ENCODE measurements around the gene ETV7.

- TF ChIP-seq CTCF (IDR thresholded peaks at IDR 0.05) (no peak), POLR2A (IDR thresholded peaks at IDR 0.05) (no peak), EP300 (IDR thresholded peaks at IDR 0.05) (no peak)
These were observed 26.3 kb upstream of the ETV7 start for GRCh38 chr6:36413489-36414480.

Measured in ovary (tissue), 3 donors.